Measurements from ENCODE around the gene WIPF3.

Gene WIPF3

DNA sequence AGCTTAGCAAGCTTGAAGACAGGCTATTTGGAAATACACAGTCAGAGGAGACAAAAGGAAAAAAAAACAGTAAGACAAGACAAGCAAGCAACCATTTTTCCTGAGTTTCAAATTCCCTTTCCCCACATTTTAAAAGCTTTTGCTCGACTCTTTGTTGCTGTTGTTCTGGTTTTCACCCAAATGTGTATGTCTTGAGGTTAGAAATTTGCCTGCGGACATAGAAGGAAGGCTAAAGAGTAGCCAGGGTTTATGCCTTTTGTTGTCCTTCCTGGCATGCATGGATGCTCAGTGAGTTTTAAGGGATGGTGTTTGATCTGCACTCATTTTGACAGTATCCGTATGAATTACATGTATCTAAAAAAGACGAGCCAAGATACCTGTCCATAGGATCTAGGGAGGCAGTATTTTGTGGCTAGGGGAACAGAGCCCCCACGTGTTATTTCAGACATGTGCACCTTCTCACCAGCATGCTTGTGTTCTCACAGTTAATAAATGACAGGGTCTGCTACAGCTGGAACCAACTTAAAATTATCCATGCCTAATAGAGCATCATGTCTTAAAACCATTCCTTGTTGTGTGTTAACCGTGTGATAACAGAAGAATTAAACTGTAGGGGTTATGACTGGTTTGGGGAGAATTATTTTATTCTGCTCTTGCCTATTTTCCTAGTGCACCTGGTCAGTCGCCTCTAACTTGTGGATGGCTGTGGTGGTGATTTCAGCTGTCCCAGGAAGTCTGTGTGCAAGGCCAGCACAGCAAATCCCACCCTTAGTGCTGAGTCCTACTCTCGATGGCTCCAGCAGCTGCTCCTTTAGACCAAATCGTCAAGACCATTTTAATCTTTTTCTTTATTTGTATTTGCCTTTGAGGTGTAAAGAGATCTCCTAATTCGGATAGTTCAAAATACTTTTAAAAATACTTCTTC is 9.1 kb downstream of the WIPF3 start:
- H3K4me3 ChIP-seq (replicated peaks; ENCODE audit: low read depth, low read length): no peak overlapping the region
- DNase-seq (ENCODE audit: low read depth): no peak
- TF ChIP-seq, protein P1, sequence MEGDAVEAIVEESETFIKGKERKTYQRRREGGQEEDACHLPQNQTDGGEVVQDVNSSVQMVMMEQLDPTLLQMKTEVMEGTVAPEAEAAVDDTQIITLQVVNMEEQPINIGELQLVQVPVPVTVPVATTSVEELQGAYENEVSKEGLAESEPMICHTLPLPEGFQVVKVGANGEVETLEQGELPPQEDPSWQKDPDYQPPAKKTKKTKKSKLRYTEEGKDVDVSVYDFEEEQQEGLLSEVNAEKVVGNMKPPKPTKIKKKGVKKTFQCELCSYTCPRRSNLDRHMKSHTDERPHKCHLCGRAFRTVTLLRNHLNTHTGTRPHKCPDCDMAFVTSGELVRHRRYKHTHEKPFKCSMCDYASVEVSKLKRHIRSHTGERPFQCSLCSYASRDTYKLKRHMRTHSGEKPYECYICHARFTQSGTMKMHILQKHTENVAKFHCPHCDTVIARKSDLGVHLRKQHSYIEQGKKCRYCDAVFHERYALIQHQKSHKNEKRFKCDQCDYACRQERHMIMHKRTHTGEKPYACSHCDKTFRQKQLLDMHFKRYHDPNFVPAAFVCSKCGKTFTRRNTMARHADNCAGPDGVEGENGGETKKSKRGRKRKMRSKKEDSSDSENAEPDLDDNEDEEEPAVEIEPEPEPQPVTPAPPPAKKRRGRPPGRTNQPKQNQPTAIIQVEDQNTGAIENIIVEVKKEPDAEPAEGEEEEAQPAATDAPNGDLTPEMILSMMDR (IDR thresholded peaks at IDR 0.05; ENCODE audit: low read length, missing control alignments): no peak

DNA sequence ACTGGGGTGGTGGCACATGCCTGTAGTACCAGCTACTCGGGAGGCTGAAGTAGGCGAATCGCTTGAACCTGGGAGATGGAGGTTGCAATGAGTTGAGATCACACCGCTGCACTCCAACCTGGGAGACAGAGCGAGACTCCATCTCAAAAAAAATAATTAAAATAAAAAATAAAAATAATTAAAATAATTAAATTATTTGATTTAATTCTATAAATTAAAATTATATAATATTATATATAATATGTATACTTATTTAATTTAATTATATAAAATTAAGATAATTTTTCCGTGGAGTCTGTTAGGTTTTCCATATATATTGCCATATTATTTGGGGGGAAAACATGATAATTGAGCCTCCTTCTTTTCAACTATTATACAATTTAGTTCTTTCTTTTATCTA is 12.0 kb downstream of the WIPF3 start:
- TF ChIP-seq, protein P1 (IDR thresholded peaks at IDR 0.05; ENCODE audit: low read length, missing control alignments): no peak

DNA sequence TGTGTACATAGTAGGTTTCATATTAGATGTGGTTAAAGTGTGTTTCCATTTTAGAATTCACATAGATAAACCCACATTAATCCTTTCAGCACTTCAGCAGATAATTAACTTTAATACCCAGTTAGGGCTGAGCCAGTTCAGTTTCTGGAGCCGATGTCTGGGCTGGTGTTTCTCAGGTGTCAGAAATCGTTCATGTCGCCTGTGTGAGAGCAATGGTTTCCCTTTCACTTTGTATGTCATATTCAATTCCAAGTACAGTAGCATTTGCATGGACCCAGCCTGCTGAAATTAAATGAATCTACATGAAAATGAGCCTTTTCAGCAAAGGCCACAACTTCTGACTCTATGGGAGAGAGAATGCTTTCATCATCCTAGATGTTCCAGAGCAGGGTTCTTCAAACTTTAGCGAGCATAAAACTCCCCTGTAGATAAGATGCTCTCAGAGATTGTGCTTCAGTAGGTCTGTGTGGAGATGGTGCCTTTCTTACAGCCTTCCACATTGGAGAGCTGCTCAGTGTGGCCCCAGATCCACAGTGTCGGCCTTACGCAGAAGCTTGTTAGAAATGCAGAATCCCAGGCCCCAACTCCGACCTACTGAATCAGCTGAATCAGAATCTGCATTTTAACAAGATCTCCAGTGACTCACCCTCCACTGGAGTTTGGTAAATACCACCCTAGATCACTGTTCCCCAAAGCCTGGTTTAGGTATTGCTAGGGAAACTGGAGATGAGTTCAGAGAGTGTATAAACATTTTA is 19.6 kb downstream of the WIPF3 start:
- DNase-seq (ENCODE audit: low read depth): no peak
- no peak overlapping the region for H3K4me3 ChIP-seq (replicated peaks; ENCODE audit: low read depth, low read length)
- TF ChIP-seq, protein P1 (IDR thresholded peaks at IDR 0.05; ENCODE audit: low read length, missing control alignments): no peak

More for the DNA sequence above, 12.0 kb downstream of the WIPF3 start:
- no peak overlapping the region for H3K4me3 ChIP-seq (replicated peaks; ENCODE audit: low read depth, low read length)
- no peak for DNase-seq (ENCODE audit: low read depth)

DNA sequence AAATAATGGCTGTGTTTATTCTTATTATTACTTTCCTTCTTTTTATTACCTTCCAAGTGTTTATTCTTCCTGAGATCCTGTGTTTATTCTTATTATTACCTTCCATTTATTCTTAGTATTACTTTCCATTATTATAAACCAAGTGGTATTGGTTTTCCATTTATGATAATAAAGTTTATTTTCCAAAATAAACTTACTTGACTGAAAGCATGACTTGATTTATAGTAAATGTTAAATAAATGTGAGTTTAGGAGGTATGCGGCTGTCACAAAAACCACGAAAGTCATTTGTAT is 20.2 kb downstream of the WIPF3 start:
- DNase-seq (ENCODE audit: low read depth): no peak
- H3K4me3 ChIP-seq (replicated peaks; ENCODE audit: low read depth, low read length): no peak overlapping the region
- TF ChIP-seq, protein P1 (IDR thresholded peaks at IDR 0.05; ENCODE audit: low read length, missing control alignments): no peak

- no peak for DNase-seq (ENCODE audit: low read depth)
- H3K4me3 ChIP-seq (replicated peaks; ENCODE audit: low read depth, low read length): no peak overlapping the region
- TF ChIP-seq, protein P1 (IDR thresholded peaks at IDR 0.05; ENCODE audit: low read length, missing control alignments): no peak
These were observed 20.6 kb downstream of the WIPF3 start for GRCh38 chr7:29826904-29827303.

DNA sequence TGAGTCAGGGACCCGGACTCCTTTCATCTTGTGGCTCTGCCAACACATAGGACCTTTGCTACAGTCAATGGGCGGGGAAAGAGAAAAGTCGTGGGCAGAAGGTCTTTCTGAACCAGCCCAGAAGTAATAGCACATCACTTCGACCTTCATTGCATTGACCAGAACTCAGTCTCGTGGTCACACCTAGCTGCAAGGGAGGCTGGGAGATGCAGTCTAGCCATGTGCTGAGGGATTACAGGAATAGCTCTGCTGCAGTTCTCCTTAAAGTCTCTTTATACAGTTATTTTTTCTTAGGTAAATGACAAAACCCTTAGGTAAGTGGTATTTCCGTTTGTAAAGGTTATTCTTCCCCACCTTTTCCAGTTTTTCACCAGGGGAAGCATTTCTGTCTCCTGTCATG is 25.4 kb downstream of the WIPF3 start:
- TF ChIP-seq, protein P1 (IDR thresholded peaks at IDR 0.05; ENCODE audit: low read length, missing control alignments): no peak
- no peak overlapping the region for H3K4me3 ChIP-seq (replicated peaks; ENCODE audit: low read depth, low read length)
- no peak for DNase-seq (ENCODE audit: low read depth)
